ENCODE measurements around the gene ZBTB37.

The ZBTB37 gene

GRCh38 chr1:173869021-173869359, 810 bp downstream of the ZBTB37 start:
- TF ChIP-seq CREB1 (IDR thresholded peaks at IDR 0.05; ENCODE audit: low read depth): no peak
- TF ChIP-seq TAF1 (IDR thresholded peaks at IDR 0.05; ENCODE audit: low read depth): no peak
- no peak for TF ChIP-seq EP300 (IDR thresholded peaks at IDR 0.05; ENCODE audit: borderline replicate concordance)
- TF ChIP-seq CEBPB (IDR thresholded peaks at IDR 0.05): no peak
- TF ChIP-seq FOXM1 (IDR thresholded peaks at IDR 0.05; ENCODE audit: borderline replicate concordance, low read depth): 0 out of 2 replicates have a peak, but pooled peaks have one; percentile 3
- no peak for TF ChIP-seq TCF12 (IDR thresholded peaks at IDR 0.05; ENCODE audit: low read depth)
- TF ChIP-seq, protein P1, sequence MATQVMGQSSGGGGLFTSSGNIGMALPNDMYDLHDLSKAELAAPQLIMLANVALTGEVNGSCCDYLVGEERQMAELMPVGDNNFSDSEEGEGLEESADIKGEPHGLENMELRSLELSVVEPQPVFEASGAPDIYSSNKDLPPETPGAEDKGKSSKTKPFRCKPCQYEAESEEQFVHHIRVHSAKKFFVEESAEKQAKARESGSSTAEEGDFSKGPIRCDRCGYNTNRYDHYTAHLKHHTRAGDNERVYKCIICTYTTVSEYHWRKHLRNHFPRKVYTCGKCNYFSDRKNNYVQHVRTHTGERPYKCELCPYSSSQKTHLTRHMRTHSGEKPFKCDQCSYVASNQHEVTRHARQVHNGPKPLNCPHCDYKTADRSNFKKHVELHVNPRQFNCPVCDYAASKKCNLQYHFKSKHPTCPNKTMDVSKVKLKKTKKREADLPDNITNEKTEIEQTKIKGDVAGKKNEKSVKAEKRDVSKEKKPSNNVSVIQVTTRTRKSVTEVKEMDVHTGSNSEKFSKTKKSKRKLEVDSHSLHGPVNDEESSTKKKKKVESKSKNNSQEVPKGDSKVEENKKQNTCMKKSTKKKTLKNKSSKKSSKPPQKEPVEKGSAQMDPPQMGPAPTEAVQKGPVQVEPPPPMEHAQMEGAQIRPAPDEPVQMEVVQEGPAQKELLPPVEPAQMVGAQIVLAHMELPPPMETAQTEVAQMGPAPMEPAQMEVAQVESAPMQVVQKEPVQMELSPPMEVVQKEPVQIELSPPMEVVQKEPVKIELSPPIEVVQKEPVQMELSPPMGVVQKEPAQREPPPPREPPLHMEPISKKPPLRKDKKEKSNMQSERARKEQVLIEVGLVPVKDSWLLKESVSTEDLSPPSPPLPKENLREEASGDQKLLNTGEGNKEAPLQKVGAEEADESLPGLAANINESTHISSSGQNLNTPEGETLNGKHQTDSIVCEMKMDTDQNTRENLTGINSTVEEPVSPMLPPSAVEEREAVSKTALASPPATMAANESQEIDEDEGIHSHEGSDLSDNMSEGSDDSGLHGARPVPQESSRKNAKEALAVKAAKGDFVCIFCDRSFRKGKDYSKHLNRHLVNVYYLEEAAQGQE (IDR thresholded peaks at IDR 0.05; ENCODE audit: low read depth): no peak
- no peak for TF ChIP-seq RAD21 (IDR thresholded peaks at IDR 0.05; ENCODE audit: low read depth)

- TF ChIP-seq YY1 (IDR thresholded peaks at IDR 0.05; ENCODE audit: low read depth): no peak
Observed at GRCh38 chr1:173870252-173871075, 2.3 kb downstream of the ZBTB37 start.

DNA sequence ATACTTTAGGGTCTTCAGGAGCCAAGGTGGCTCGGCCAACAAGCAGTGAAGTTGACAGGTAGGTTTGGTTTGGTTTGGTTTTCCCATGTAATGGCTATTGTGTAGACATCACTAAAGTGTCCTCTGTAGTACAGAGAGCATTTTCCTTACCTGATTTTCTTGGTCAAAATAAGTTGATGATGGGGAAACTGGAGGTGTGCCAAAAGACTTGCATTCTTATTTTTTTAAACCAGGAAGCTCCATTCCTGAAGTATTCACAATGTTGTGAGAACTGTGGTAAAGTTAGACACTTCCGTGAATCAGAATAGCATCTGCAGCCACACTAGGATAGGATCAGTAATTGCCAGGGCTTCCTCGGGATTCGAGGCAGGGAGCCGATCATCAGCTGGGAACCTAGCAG, 2.9 kb downstream of the ZBTB37 start:
- TF ChIP-seq EP300 (IDR thresholded peaks at IDR 0.05; ENCODE audit: borderline replicate concordance) (no peak), ZBTB7A (IDR thresholded peaks at IDR 0.05; ENCODE audit: low read depth) (no peak), CEBPB (IDR thresholded peaks at IDR 0.05) (no peak), FOXM1 (IDR thresholded peaks at IDR 0.05; ENCODE audit: borderline replicate concordance, low read depth) (no peak), TAF1 (IDR thresholded peaks at IDR 0.05; ENCODE audit: low read depth) (no peak), CREB1 (IDR thresholded peaks at IDR 0.05; ENCODE audit: low read depth) (no peak)

- TF ChIP-seq MAX (IDR thresholded peaks at IDR 0.05) (no peak), YY1 (IDR thresholded peaks at IDR 0.05; ENCODE audit: low read depth) (no peak), EP300 (IDR thresholded peaks at IDR 0.05; ENCODE audit: borderline replicate concordance) (no peak), TAF1 (IDR thresholded peaks at IDR 0.05; ENCODE audit: low read depth) (no peak), TEAD4 (IDR thresholded peaks at IDR 0.05) (no peak), EGR1 (IDR thresholded peaks at IDR 0.05) (no peak), FOXM1 (IDR thresholded peaks at IDR 0.05; ENCODE audit: borderline replicate concordance, low read depth) (no peak), CREB1 (IDR thresholded peaks at IDR 0.05; ENCODE audit: low read depth) (no peak), TCF12 (IDR thresholded peaks at IDR 0.05; ENCODE audit: low read depth) (no peak), NFIC (IDR thresholded peaks at IDR 0.05) (no peak), CEBPB (IDR thresholded peaks at IDR 0.05) (no peak), ZBTB7A (IDR thresholded peaks at IDR 0.05; ENCODE audit: low read depth) (no peak), RAD21 (IDR thresholded peaks at IDR 0.05; ENCODE audit: low read depth) (no peak)
- TF ChIP-seq, protein P1 (IDR thresholded peaks at IDR 0.05; ENCODE audit: low read depth): no peak
- TF ChIP-seq, protein P2, sequence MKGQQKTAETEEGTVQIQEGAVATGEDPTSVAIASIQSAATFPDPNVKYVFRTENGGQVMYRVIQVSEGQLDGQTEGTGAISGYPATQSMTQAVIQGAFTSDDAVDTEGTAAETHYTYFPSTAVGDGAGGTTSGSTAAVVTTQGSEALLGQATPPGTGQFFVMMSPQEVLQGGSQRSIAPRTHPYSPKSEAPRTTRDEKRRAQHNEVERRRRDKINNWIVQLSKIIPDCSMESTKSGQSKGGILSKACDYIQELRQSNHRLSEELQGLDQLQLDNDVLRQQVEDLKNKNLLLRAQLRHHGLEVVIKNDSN (IDR thresholded peaks at IDR 0.05): no peak
Observed at GRCh38 chr1:173871500-173871899, 3.3 kb downstream of the ZBTB37 start.

DNA sequence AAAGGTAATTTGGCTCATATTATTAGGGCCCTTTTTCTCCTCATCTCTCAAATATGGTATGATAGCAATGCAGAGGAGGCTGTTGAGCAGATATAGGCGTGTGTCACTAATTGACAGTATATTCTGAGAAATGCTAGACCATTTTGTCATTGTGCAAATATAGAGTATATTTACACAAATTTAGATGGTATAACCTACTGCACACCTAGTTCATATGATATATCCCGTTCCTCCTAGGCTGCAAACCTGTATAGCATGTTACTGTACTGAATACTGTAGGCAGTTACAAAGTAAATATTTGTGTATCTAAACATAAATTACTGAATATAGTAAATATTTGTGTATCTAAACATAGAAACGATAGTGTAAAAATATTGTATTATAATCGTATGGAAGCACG, 8.6 kb downstream of the ZBTB37 start:
- TF ChIP-seq EGR1 (IDR thresholded peaks at IDR 0.05) (no peak), MAX (IDR thresholded peaks at IDR 0.05) (no peak), YY1 (IDR thresholded peaks at IDR 0.05; ENCODE audit: low read depth) (no peak), TCF12 (IDR thresholded peaks at IDR 0.05; ENCODE audit: low read depth) (no peak), TEAD4 (IDR thresholded peaks at IDR 0.05) (no peak), EP300 (IDR thresholded peaks at IDR 0.05; ENCODE audit: borderline replicate concordance) (no peak), FOXM1 (IDR thresholded peaks at IDR 0.05; ENCODE audit: borderline replicate concordance, low read depth) (no peak), RAD21 (IDR thresholded peaks at IDR 0.05; ENCODE audit: low read depth) (no peak), ZBTB7A (IDR thresholded peaks at IDR 0.05; ENCODE audit: low read depth) (no peak), NFIC (IDR thresholded peaks at IDR 0.05) (no peak), CEBPB (IDR thresholded peaks at IDR 0.05) (no peak), TAF1 (IDR thresholded peaks at IDR 0.05; ENCODE audit: low read depth) (no peak), CREB1 (IDR thresholded peaks at IDR 0.05; ENCODE audit: low read depth) (no peak)

DNA sequence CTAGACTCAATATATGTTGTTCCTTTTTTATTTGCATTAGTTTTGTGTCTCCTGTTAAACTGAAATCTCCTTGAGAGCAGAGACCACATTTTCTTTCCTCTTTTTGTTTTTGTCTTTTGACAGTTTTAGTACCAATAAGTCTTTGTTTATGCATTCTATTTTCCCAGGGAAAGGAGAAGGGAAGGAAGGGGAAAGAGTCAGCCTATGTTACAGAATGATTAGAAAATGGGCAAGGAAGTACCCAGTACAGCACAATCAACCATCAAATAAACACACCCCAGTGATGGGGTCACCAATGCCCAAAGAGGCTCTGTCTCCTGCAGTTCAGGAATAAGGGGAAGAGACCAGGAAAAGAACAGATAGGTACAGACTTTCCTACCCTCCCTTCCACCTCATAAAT, 10.1 kb downstream of the ZBTB37 start:
- no peak for TF ChIP-seq CEBPB (IDR thresholded peaks at IDR 0.05)
- no peak for TF ChIP-seq EGR1 (IDR thresholded peaks at IDR 0.05)
- TF ChIP-seq RAD21 (IDR thresholded peaks at IDR 0.05; ENCODE audit: low read depth): no peak
- TF ChIP-seq TAF1 (IDR thresholded peaks at IDR 0.05; ENCODE audit: low read depth): no peak
- TF ChIP-seq, protein P2 (IDR thresholded peaks at IDR 0.05): no peak
- TF ChIP-seq, protein P1 (IDR thresholded peaks at IDR 0.05; ENCODE audit: low read depth): no peak
- no peak for TF ChIP-seq MAX (IDR thresholded peaks at IDR 0.05)
- no peak for TF ChIP-seq TCF12 (IDR thresholded peaks at IDR 0.05; ENCODE audit: low read depth)
- TF ChIP-seq EP300 (IDR thresholded peaks at IDR 0.05; ENCODE audit: borderline replicate concordance): no peak
- no peak for TF ChIP-seq YY1 (IDR thresholded peaks at IDR 0.05; ENCODE audit: low read depth)
- TF ChIP-seq ZBTB7A (IDR thresholded peaks at IDR 0.05; ENCODE audit: low read depth): no peak
- TF ChIP-seq NFIC (IDR thresholded peaks at IDR 0.05): no peak
- no peak for TF ChIP-seq TEAD4 (IDR thresholded peaks at IDR 0.05)
- TF ChIP-seq CREB1 (IDR thresholded peaks at IDR 0.05; ENCODE audit: low read depth): no peak
- TF ChIP-seq FOXM1 (IDR thresholded peaks at IDR 0.05; ENCODE audit: borderline replicate concordance, low read depth): no peak
